GM19239 (cell line): ENCODE data around the gene AGK.

ENCODE experiments used
- DNase-seq: peaks from one replicate; pipeline ENCODE4 v3.0.0; 2011; ENCODE audit warnings: low spot score; ENCODE audit not compliant: insufficient read length
- FAIRE-seq: peaks from 2 replicates; lab custom pipeline; 2011; peaks lifted over from hg19 to GRCh38; lab: Jason Lieb, UNC

The AGK gene

GRCh38 chr7:141551094-141551781 lies at the start of gene AGK:
AGK (plus strand) TSS chr7:141551410; CDS start chr7:141555467, 4,057 bp downstream.
- FAIRE-seq (no peak), DNase-seq (peak; percentile 71)

- DNase-seq (no peak), FAIRE-seq (no peak)
Observed at GRCh38 chr7:141501451-141501850, 49.8 kb upstream of the AGK start.

GRCh38 chr7:141511316-141511675 lies 39.9 kb upstream of the AGK start:
- FAIRE-seq (no peak), DNase-seq (no peak)

GRCh38 chr7:141511676-141512396 lies 39.4 kb upstream of the AGK start:
- FAIRE-seq (no peak), DNase-seq (no peak)

- DNase-seq (no peak), FAIRE-seq (no peak)
Observed at GRCh38 chr7:141512597-141512996, 38.6 kb upstream of the AGK start.

- no peak for FAIRE-seq
Observed at GRCh38 chr7:141513720-141514119, 37.5 kb upstream of the AGK start.

GRCh38 chr7:141515941-141516340 lies 35.3 kb upstream of the AGK start:
- no peak for DNase-seq
- FAIRE-seq, result no peak

More at GRCh38 chr7:141513720-141514119, 37.5 kb upstream of the AGK start:
- no peak for DNase-seq

GRCh38 chr7:141519623-141520022 lies 31.6 kb upstream of the AGK start:
- no peak for FAIRE-seq
- DNase-seq, result no peak

GRCh38 chr7:141522657-141523342 lies 28.4 kb upstream of the AGK start:
- DNase-seq, result no peak
- no peak for FAIRE-seq

- DNase-seq (no peak), FAIRE-seq (no peak)
Observed at GRCh38 chr7:141525973-141526514, 25.2 kb upstream of the AGK start.

- no peak for FAIRE-seq
- DNase-seq, result no peak
Observed at GRCh38 chr7:141527076-141527475, 24.1 kb upstream of the AGK start.

GRCh38 chr7:141528399-141528798 lies 22.8 kb upstream of the AGK start:
- FAIRE-seq (no peak), DNase-seq (no peak)

GRCh38 chr7:141533149-141533949 lies 17.9 kb upstream of the AGK start:
- FAIRE-seq (peak; percentile 90), DNase-seq (peak; percentile 38)

GRCh38 chr7:141534757-141535737 lies 16.2 kb upstream of the AGK start:
- DNase-seq (no peak), FAIRE-seq (no peak)

- DNase-seq (no peak), FAIRE-seq (no peak)
Observed at GRCh38 chr7:141537906-141538305, 13.3 kb upstream of the AGK start.

- DNase-seq (no peak), FAIRE-seq (no peak)
Observed at GRCh38 chr7:141541375-141541774, 9.8 kb upstream of the AGK start.

- FAIRE-seq, result no peak
- DNase-seq, result no peak
Observed at GRCh38 chr7:141544831-141545230, 6.4 kb upstream of the AGK start.

GRCh38 chr7:141549582-141549981 lies 1.6 kb upstream of the AGK start:
- DNase-seq, result no peak
- FAIRE-seq, result no peak
